ENCODE measurements around the gene SHC2. TPM values are rescaled to one million over a fixed set of nuclear protein-coding genes. Genes with fewer than 3 reads are reported as not detected.

Gene SHC2
- total RNA-seq, 3 donors from 2014 or later: 8.3 to 40.6 (median 21.8) TPM

GRCh38 chr19:437041-437440 lies 23.8 kb downstream of the SHC2 start:
- Histone ChIP-seq H3K4me3 (no peak overlapping the region), H3K4me1 (no peaks in the 10 kb centered on the region), H3K27me3 (no peaks in the 10 kb centered on the region), H3K9me3 (no peaks in the 10 kb centered on the region), H3K27ac (no peak overlapping the region), H3K36me3 (no peaks in the 10 kb centered on the region)
- no peak for DNase-seq (ENCODE audit: low spot score in 2 of 2)
- intact Hi-C loops (cut with DNase I; ENCODE audit: low total_unique reads): no loop called here
- TF ChIP-seq POLR2AphosphoS5 (IDR thresholded peaks at IDR 0.05) (no peak), POLR2A (IDR thresholded peaks at IDR 0.05) (no peak), CTCF (IDR thresholded peaks at IDR 0.05) (no peak)

DNA sequence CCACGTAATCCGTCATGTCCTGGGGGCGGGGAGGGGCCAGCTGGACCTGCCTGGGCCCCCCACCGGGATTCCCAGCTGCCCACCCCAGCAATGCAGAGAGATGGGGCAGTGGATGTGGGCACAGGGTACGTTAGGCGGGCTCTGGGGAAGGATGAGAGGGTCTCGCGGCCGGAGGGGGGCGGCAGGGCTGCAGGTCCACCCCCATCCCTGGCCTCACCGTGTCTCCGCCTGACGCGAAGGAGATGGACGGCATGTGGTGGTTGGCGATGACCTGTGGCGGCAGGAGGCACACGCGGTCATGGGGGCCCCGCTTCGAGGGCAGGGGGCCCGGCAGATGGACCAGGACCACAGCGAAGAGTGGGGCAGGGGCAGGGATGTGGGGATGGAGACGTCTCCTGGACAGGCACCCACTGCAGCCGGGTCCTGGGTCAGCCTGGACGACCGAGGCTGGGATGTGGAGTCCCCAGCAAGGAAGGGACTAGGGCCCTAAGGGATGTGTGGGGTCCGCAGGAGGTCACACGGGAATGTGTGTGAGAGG lies 24.4 kb downstream of the SHC2 start:
- intact Hi-C loops (cut with DNase I; ENCODE audit: low total_unique reads): no loop called here
- no peak for DNase-seq (ENCODE audit: low spot score in 2 of 2)
- TF ChIP-seq CTCF (IDR thresholded peaks at IDR 0.05) (no peak), POLR2AphosphoS5 (IDR thresholded peaks at IDR 0.05) (no peak), POLR2A (IDR thresholded peaks at IDR 0.05) (no peak)
- Histone ChIP-seq H3K4me1 (no peaks in the 10 kb centered on the region), H3K4me3 (no peak overlapping the region), H3K9me3 (no peaks in the 10 kb centered on the region), H3K27me3 (no peaks in the 10 kb centered on the region), H3K36me3 (no peaks in the 10 kb centered on the region), H3K27ac (no peak overlapping the region)

DNA sequence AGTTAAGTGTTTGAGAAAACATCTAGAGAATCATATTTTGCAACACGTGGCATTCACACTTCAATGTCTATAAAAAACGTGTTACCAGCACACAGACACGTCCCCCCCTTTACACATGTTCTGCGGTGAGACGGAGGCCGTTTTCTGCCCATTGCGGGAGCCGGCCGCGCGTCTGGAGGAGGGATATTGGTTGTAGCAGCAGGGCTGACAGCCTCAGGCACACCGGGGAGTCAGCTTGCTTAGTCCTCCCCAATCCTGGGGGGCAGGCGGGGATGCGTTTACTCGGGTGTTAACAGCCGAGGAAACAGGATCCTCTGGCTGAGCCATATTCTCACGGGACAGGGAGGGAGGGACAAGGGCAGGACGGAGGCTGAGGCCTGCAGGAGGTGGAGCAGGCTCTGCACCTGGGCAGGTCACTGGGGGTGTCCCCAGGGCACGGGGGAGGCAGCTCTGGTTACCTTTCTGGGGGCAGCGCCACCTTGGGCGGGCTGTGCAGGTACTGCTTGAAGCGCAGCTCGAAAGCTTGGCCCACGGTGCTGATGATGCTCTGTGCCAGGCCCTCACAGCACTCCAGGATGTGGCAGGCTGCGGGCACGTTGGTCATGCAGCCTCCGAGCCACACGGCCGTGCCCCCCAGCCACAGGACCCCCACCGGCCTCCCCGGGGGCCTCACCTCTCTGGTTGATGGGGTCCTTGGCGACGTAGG lies 25.0 kb downstream of the SHC2 start:
- no peaks in the 10 kb centered on the region for H3K4me1 ChIP-seq
- H3K27me3 ChIP-seq: no peaks in the 10 kb centered on the region
- intact Hi-C loops (cut with DNase I; ENCODE audit: low total_unique reads): no loop called here
- no peaks in the 10 kb centered on the region for H3K36me3 ChIP-seq
- H3K4me3 ChIP-seq: no peak overlapping the region
- DNase-seq (ENCODE audit: low spot score in 2 of 2): no peak
- TF ChIP-seq CTCF (IDR thresholded peaks at IDR 0.05) (no peak), POLR2AphosphoS5 (IDR thresholded peaks at IDR 0.05) (no peak), POLR2A (IDR thresholded peaks at IDR 0.05) (no peak)
- H3K27ac ChIP-seq: no peak overlapping the region
- no peaks in the 10 kb centered on the region for H3K9me3 ChIP-seq

GRCh38 chr19:435056-435706 lies 25.7 kb downstream of the SHC2 start:
- H3K4me1 ChIP-seq: no peaks in the 10 kb centered on the region
- H3K36me3 ChIP-seq: no peaks in the 10 kb centered on the region
- TF ChIP-seq CTCF (IDR thresholded peaks at IDR 0.05) (no peak), POLR2AphosphoS5 (IDR thresholded peaks at IDR 0.05) (no peak), POLR2A (IDR thresholded peaks at IDR 0.05) (no peak)
- no peaks in the 10 kb centered on the region for H3K9me3 ChIP-seq
- H3K27ac ChIP-seq: no peak overlapping the region
- DNase-seq (ENCODE audit: low spot score in 2 of 2): no peak
- intact Hi-C loops (cut with DNase I; ENCODE audit: low total_unique reads): no loop called here
- no peak overlapping the region for H3K4me3 ChIP-seq
- no peaks in the 10 kb centered on the region for H3K27me3 ChIP-seq
